Erythroblast (primary cell): ENCODE results near the gene CCNYL1.

Experiments
- GATA1 ChIP-seq: IDR thresholded peaks from 2 replicates; pipeline ENCODE4 v1.6.1; 2011; ENCODE audit warnings: low read depth, mild to moderate bottlenecking, control low read depth, low read length, moderate library complexity
- POLR2A ChIP-seq: IDR thresholded peaks from 2 replicates; pipeline ENCODE4 v1.6.1; 2011; ENCODE audit warnings: mild to moderate bottlenecking, low read length

GRCh38 chr2:207766697-207767460 is 55.4 kb downstream of the CCNYL1 start:
- TF ChIP-seq POLR2A (no peak), GATA1 (no peak)
